IMR-90 (cell line): ENCODE data around the gene RGS13.

Source experiments
- BHLHE40 ChIP-seq: fragments of 150-350 bp; IDR thresholded peaks from 2 replicates; pipeline ENCODE4 v1.6.1; 2016; ENCODE audit warnings: mild to moderate bottlenecking, low read depth, low read length
- CEBPB ChIP-seq: IDR thresholded peaks from 2 replicates; pipeline ENCODE4 v1.6.1; 2012; ENCODE audit warnings: low read depth, low read length, improper control_type of control experiment
- CTCF ChIP-seq: conservative IDR thresholded peaks from 2 replicates; pipeline ENCODE4 v1.5.1; 2012; ENCODE audit warnings: mild to moderate bottlenecking, low read depth, low read length, improper control_type of control experiment
- ELK1 ChIP-seq: fragments of 150-350 bp; IDR thresholded peaks from 2 replicates; pipeline ENCODE4 v1.6.1; 2016; ENCODE audit warnings: low read depth, mild to moderate bottlenecking, low read length, moderate library complexity, borderline replicate concordance
- FOS ChIP-seq: fragments of 150-350 bp; IDR thresholded peaks from 2 replicates; pipeline ENCODE4 v1.6.1; 2016; ENCODE audit warnings: low read depth, low read length
- MXI1 ChIP-seq: IDR thresholded peaks from 2 replicates; pipeline ENCODE4 v1.6.1; 2012; ENCODE audit warnings: low read depth, mild to moderate bottlenecking, low read length, moderate library complexity, borderline replicate concordance
- NFE2L2 ChIP-seq: fragments of 150-350 bp; IDR thresholded peaks from 2 replicates; pipeline ENCODE4 v1.6.1; 2016; ENCODE audit warnings: low read depth, mild to moderate bottlenecking, low read length
- POLR2A ChIP-seq: IDR thresholded peaks from 2 replicates; pipeline ENCODE4 v1.6.1; 2012; ENCODE audit warnings: mild to moderate bottlenecking, low read depth, low read length
- RAD21 ChIP-seq: IDR thresholded peaks from 2 replicates; pipeline ENCODE4 v1.6.1; 2012; ENCODE audit warnings: low read length, improper control_type of control experiment
- RCOR1 ChIP-seq: IDR thresholded peaks from 2 replicates; pipeline ENCODE4 v1.6.1; 2012; ENCODE audit warnings: mild to moderate bottlenecking, low read length, improper control_type of control experiment; ENCODE audit not compliant: insufficient replicate concordance
- RFX5 ChIP-seq: IDR thresholded peaks from 2 replicates; pipeline ENCODE4 v1.8.0; 2012; ENCODE audit warnings: low read depth, mild to moderate bottlenecking, low read length, moderate library complexity
- SMC3 ChIP-seq: fragments of 150-350 bp; IDR thresholded peaks from 2 replicates; pipeline ENCODE4 v1.6.1; 2016; ENCODE audit warnings: low read depth, mild to moderate bottlenecking, antibody characterized with exemption, low read length, moderate library complexity
- USF2 ChIP-seq: fragments of 150-350 bp; IDR thresholded peaks from 2 replicates; pipeline ENCODE4 v1.6.1; 2017; ENCODE audit warnings: mild to moderate bottlenecking, antibody characterized with exemption, low read length, low read depth

- TF ChIP-seq CTCF (no peak), POLR2A (no peak), RCOR1 (no peak), RFX5 (no peak), BHLHE40 (no peak), USF2 (no peak), ELK1 (no peak), NFE2L2 (no peak), FOS (no peak), SMC3 (no peak), RAD21 (no peak), MXI1 (no peak), CEBPB (no peak)
Measured at GRCh38 chr1:192604979-192605620, 30.8 kb upstream of the RGS13 start.
